ENCODE data around the gene RAD51C. TPM values are rescaled to one million over a fixed set of nuclear protein-coding genes. Genes with fewer than 3 reads are reported as not detected.
A peak's percentile ranks its signal among the peaks of the same experiment; 100 is the strongest.

Gene RAD51C
- total RNA-seq, 4 donors from 2014 or later, result 7.1 to 18.3 (median 15.7) TPM

DNA sequence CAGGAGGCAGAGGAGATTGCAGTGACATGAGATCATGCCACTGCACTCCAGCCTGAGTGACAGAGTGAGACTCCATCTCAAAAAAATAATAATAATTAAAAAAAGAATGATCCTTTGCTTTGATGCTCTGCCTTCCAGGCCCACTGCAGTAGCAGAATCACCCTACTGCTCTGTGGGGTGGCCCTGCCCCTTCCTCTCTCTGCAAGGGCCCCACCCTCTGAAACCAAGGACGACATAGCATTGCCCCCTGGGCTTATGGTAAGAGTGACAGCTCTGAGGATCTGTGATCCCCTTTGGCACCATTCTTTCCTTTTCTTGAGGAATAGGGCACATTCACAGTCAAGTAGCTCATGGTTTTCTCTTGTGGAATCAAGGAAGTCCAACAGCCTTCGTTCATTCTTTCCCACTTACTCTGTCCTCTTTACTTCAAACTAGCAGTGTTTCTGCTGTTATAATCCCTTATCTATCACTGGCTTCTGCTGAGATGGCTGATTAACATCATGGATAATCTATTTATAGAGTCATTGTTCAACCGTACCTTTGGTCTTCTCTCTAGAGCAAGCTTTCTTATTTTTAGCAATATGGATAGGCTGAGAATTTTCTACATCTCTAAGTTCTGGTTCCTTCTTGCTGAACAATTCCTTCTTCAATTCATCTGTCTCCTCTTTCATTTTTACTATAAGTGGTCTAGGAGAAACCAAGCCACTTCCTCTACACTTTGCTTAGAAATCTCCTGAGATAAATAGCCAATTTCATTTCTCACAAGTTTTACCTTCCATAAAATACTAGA is 14.1 kb downstream of the RAD51C start:
- DNase-seq (ENCODE audit: low spot score) (no peak), ATAC-seq (ENCODE audit: low FRiP score) (no peak)
- TF ChIP-seq, protein P1, sequence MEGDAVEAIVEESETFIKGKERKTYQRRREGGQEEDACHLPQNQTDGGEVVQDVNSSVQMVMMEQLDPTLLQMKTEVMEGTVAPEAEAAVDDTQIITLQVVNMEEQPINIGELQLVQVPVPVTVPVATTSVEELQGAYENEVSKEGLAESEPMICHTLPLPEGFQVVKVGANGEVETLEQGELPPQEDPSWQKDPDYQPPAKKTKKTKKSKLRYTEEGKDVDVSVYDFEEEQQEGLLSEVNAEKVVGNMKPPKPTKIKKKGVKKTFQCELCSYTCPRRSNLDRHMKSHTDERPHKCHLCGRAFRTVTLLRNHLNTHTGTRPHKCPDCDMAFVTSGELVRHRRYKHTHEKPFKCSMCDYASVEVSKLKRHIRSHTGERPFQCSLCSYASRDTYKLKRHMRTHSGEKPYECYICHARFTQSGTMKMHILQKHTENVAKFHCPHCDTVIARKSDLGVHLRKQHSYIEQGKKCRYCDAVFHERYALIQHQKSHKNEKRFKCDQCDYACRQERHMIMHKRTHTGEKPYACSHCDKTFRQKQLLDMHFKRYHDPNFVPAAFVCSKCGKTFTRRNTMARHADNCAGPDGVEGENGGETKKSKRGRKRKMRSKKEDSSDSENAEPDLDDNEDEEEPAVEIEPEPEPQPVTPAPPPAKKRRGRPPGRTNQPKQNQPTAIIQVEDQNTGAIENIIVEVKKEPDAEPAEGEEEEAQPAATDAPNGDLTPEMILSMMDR (IDR thresholded peaks at IDR 0.05), result no peak

DNA sequence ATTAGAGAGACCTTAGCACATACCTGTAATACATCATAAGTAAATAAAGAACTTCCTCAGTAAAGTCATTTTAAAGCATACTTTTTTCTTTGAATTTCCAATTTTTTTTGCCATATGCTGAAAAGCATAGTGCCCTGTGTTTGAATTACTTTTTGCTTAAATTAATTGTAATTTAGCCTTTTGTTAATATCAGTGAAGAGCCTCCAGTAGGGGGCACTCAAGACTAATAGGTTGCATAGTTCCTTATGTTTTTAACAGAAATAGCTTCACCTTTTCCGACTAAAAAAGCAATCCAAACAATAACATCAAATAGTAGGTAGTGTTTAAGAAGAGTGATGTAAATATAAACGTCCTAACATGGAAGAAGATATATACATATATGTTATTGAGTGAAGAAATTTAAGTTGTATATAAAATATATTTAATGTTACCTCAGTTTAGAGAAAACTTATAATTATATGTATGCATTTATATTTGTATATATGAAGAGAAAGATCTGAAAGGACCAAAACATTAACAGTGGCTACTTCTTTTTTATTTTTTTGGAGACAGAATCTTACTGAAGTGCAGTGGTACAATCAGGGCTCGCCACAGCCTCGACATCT is 18.6 kb downstream of the RAD51C start:
- TF ChIP-seq, protein P1 (IDR thresholded peaks at IDR 0.05), result peak in 1 of 3 donors; percentile 32
- DNase-seq (ENCODE audit: low spot score) (peak; percentile 48), ATAC-seq (ENCODE audit: low FRiP score) (no peak)

DNA sequence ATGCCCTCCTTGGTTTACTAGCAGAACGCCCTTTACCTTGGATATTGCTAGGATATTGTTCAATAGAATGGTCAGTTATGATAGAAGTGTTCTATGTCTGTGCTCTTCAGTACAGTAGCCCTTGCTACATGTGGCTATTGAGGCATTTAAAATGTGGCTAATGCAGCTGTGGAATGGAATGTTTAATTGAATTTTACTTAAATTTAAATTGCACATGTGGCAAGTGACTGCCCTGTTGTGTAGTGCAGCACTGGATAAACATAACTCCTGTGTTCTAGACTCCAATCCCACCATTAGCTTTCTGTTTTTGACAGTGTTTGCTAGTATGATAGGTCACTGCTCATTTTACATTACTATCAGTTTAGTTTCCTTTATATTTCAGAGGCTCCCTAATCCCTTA is 29.9 kb downstream of the RAD51C start:
- ATAC-seq (ENCODE audit: low FRiP score) (no peak), DNase-seq (ENCODE audit: low spot score) (no peak)
- TF ChIP-seq, protein P1 (IDR thresholded peaks at IDR 0.05), result no peak

DNA sequence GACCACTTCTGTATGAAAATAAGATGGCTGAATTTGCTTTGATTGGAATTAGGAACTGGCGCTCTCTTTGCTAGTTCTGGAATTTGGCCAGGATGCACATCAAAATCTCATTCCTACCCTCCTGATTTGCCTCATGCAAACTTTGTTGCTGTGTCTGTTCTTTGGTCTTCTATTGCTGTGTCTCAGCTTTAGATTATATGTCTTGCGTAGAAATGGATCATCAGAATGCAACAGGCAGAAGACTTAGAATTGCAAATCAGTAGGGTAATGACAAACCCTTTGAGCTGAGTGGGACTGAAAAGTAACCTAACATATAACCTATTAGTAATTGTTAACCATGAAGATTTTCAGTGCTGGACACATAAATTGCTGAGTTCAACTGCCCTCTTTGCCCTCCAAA is 30.3 kb downstream of the RAD51C start:
- DNase-seq (ENCODE audit: low spot score), result no peak
- no peak for ATAC-seq (ENCODE audit: low FRiP score)
- TF ChIP-seq, protein P1 (IDR thresholded peaks at IDR 0.05), result no peak

DNA sequence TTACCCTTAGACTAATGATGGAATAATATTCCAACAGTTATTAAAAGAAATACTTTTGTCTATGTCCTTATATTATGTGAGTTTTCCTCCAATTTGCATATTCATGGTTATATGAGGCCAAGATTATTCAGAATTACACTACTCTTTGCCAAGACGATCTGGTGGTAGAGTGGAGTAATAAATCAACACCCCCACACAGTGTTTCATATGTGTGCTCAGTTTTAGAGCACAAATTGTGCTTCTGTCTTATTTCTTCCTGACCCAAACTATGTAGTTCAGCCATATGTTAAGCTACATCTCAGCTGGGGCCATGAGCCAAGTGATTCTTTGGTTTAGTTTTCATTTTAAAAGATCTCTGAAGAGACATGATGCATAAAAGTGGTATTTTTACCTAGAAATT is 36.4 kb downstream of the RAD51C start:
- TF ChIP-seq, protein P1 (IDR thresholded peaks at IDR 0.05), result no peak
- ATAC-seq (ENCODE audit: low FRiP score) (no peak), DNase-seq (ENCODE audit: low spot score) (no peak)

DNA sequence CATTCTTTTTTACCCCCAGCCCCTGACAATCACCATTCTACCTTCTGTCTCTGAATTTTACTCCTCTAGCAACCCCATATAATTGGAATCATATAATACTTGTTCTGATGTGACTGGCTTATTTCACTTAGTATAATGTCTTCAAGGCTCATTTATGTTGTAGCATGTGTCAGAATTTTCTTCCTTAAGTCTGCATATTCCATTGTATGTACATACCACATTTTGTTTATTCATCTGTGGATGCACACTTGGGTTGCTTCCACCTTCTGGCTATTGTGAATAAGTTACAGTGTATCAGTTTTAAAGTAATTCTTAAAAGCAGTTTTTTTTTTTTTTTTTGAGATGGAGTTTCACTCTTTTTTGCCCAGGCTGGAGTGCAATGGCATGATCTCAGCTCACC is 38.5 kb downstream of the RAD51C start:
- DNase-seq (ENCODE audit: low spot score) (no peak), ATAC-seq (ENCODE audit: low FRiP score) (no peak)
- TF ChIP-seq, protein P1 (IDR thresholded peaks at IDR 0.05), result no peak

DNA sequence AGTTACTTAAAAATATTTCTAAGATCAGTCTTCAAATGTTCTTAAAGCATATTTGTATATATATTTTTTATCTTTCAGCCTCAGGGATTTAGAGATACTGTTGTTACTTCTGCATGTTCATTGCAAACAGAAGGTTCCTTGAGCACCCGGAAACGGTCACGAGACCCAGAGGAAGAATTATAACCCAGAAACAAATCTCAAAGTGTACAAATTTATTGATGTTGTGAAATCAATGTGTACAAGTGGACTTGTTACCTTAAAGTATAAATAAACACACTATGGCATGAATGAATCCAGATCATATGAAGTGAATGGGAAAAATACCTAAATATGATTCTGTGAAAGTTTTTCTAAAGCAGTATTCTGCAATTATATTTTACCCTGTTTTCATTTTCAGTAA is 41.6 kb downstream of the RAD51C start:
- TF ChIP-seq, protein P1 (IDR thresholded peaks at IDR 0.05), result no peak
- no peak for ATAC-seq (ENCODE audit: low FRiP score)
- DNase-seq (ENCODE audit: low spot score), result no peak

Measured in omental fat pad (tissue), 4 donors.